Prostate gland (tissue), 2 donors: ENCODE results near the gene SMYD3.

ENCODE experiments used
- POLR2A ChIP-seq: fragments of 450-650 bp; IDR thresholded peaks from one replicate; pipeline ENCODE4 v1.6.1; 2016; ENCODE audit warnings: antibody characterized with exemption, mild to moderate bottlenecking
- TF ChIP-seq, protein P1 (sequence below), 4 experiments: fragments of 200-600 bp in 2 of 4; fragments of 450-650 bp in 2 of 4; sonication (generic) in 2 of 4; IDR thresholded peaks; 1 replicate in 3 of 4; 2 replicates in 1 of 4; pipeline ENCODE4 v1.5.1; 2016 to 2019; ENCODE audit warnings: antibody characterized with exemption in 4 of 4, mild to moderate bottlenecking in 2 of 4, moderate library complexity in 2 of 4

DNA sequence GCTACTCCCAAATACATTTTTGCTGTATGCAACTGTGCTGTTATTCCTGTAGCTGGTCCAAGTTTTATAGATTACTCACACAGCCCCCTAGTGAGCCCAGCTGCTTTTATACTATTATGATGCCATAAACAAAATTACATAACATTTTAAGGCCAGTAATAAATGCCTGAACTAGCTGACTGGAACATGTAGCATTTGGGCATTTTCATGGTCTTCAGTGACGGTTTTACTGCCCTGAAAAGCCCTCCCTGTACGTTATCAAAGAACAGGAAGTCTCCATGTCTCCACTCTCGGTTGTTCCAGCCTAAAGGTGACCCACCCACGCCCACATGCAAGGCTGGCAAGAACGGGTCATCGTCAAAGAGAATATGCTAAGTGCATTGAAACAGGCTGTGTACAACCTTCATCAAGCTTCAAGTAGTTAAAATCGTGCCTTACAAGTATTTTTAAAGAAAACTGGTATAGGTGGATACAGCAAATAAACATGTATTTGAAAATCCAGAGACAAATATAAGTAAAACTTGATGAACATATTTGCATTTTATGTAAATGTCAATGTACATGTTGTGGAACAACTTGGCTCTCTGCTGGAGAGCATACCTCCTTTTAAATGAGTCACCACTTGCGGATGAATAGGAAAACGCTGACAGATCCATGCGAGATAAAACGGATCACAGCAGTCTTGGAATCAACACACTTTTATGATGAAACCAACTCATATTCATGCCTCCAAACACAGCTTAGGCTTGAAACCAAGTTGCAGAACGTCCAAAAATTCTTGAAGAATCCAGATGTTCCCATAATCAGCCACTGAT, 520.5 kb downstream of the SMYD3 start:
- TF ChIP-seq, protein P1, sequence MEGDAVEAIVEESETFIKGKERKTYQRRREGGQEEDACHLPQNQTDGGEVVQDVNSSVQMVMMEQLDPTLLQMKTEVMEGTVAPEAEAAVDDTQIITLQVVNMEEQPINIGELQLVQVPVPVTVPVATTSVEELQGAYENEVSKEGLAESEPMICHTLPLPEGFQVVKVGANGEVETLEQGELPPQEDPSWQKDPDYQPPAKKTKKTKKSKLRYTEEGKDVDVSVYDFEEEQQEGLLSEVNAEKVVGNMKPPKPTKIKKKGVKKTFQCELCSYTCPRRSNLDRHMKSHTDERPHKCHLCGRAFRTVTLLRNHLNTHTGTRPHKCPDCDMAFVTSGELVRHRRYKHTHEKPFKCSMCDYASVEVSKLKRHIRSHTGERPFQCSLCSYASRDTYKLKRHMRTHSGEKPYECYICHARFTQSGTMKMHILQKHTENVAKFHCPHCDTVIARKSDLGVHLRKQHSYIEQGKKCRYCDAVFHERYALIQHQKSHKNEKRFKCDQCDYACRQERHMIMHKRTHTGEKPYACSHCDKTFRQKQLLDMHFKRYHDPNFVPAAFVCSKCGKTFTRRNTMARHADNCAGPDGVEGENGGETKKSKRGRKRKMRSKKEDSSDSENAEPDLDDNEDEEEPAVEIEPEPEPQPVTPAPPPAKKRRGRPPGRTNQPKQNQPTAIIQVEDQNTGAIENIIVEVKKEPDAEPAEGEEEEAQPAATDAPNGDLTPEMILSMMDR (IDR thresholded peaks at IDR 0.05) = no peak
- TF ChIP-seq POLR2A = no peak
